ENCODE data around the gene C6orf62. TPM values are rescaled to one million over a fixed set of nuclear protein-coding genes. Genes with fewer than 3 reads are reported as not detected.

Gene C6orf62
- total and polyA plus RNA-seq, 2 experiments from 2014 or later = 66.7 to 79.9 TPM

- H3K4me1 Mint-ChIP-seq = peaks cover 25% of the 10 kb centered on the region
- H3K27ac Mint-ChIP-seq = peak overlapping the region; percentile 45; the same call in 1 of the 2 replicates
Observed at GRCh38 chr6:24655215-24655614, 63.7 kb downstream of the C6orf62 start.

More at GRCh38 chr6:24655215-24655614, 63.7 kb downstream of the C6orf62 start:
- Histone ChIP-seq H3K27ac (ENCODE audit: low read depth) (no peak overlapping the region), H2AFZ (no peak overlapping the region), H3K79me2 (replicated peaks; ENCODE audit: insufficient read depth) (peaks cover 39% of the 10 kb centered on the region), H3K4me2 (no peak overlapping the region), H3K9me2 (ENCODE audit: insufficient read depth) (no peaks in the 10 kb centered on the region), H3K36me3 (ENCODE audit: insufficient read depth) (peaks cover 42% of the 10 kb centered on the region), H3F3A (replicated peaks; ENCODE audit: low read depth) (no peaks in the 10 kb centered on the region), H3K27me3 (ENCODE audit: insufficient read depth) (no peaks in the 10 kb centered on the region), H4K20me1 (replicated peaks; ENCODE audit: insufficient read depth) (no peaks in the 10 kb centered on the region), H3K4me1 (ENCODE audit: insufficient read depth) (peaks cover 11% of the 10 kb centered on the region), H3K4me3 (no peak overlapping the region)
- no peak for DNase-seq (ENCODE audit: low spot score)
- TF ChIP-seq EZH2 (IDR thresholded peaks at IDR 0.05; ENCODE audit: low read depth, unreplicated experiment) (no peak), JUNB (IDR thresholded peaks at IDR 0.05; ENCODE audit: unreplicated experiment) (no peak), ETS1 (IDR thresholded peaks at IDR 0.05) (no peak), ZNF114 (CRISPR knock-in tag; IDR thresholded peaks at IDR 0.05) (no peak), ZNF462 (CRISPR knock-in tag; IDR thresholded peaks at IDR 0.05) (no peak)
- H3K27me3 Mint-ChIP-seq (ENCODE audit: insufficient read depth, low read depth, poor library complexity) = no peaks in the 10 kb centered on the region
- peaks cover 53% of the 10 kb centered on the region for H3K36me3 Mint-ChIP-seq (ENCODE audit: low read depth)
- no peak for ATAC-seq
- no peak overlapping the region for H3K4me3 Mint-ChIP-seq
- H3K9me3 Mint-ChIP-seq = no peaks in the 10 kb centered on the region

Other genes starting within 250 kb of the C6orf62 start
- gene GPLD1, start 229.6 kb downstream of the C6orf62 start, total RNA-seq (2014; rRNA removed; shearing (Covaris generic)) = 11.1 and 15.3 TPM in 2 replicates
- 3.4 and 3.8 TPM in 2 replicates for gene GPLD1, start 229.6 kb downstream of the C6orf62 start, polyA plus RNA-seq (2016; fragmentation: Nextera tagmentation; extraction: Ambion mirVana)
- 4.6 and 5.2 TPM in 2 replicates for gene ALDH5A1, start 224.2 kb downstream of the C6orf62 start, total RNA-seq (2014; rRNA removed; shearing (Covaris generic))
- gene ALDH5A1, start 224.2 kb downstream of the C6orf62 start, polyA plus RNA-seq (2016; fragmentation: Nextera tagmentation; extraction: Ambion mirVana) = 2.7 and 3.1 TPM in 2 replicates
- gene KIAA0319, start 73.0 kb downstream of the C6orf62 start, total RNA-seq (2014; rRNA removed; shearing (Covaris generic)) = 1.0 and 1.4 TPM in 2 replicates
- 0.44 and 0.54 TPM in 2 replicates for gene KIAA0319, start 73.0 kb downstream of the C6orf62 start, polyA plus RNA-seq (2016; fragmentation: Nextera tagmentation; extraction: Ambion mirVana)
- gene TDP2, start 52.3 kb downstream of the C6orf62 start, total RNA-seq (2014; rRNA removed; shearing (Covaris generic)) = 47.8 and 64.5 TPM in 2 replicates
- gene TDP2, start 52.3 kb downstream of the C6orf62 start, polyA plus RNA-seq (2016; fragmentation: Nextera tagmentation; extraction: Ambion mirVana) = 41.8 and 46.8 TPM in 2 replicates
- gene ACOT13, start 52.1 kb downstream of the C6orf62 start, total RNA-seq (2014; rRNA removed; shearing (Covaris generic)) = 17.4 and 17.8 TPM in 2 replicates
- gene ACOT13, start 52.1 kb downstream of the C6orf62 start, polyA plus RNA-seq (2016; fragmentation: Nextera tagmentation; extraction: Ambion mirVana) = 175 and 190 TPM in 2 replicates
- gene GMNN, start 55.8 kb upstream of the C6orf62 start, total RNA-seq (2014; rRNA removed; shearing (Covaris generic)) = 88.2 and 89.1 TPM in 2 replicates
- 183 and 202 TPM in 2 replicates for gene GMNN, start 55.8 kb upstream of the C6orf62 start, polyA plus RNA-seq (2016; fragmentation: Nextera tagmentation; extraction: Ambion mirVana)
- gene ARMH2, start 79.8 kb upstream of the C6orf62 start, total RNA-seq (2014; rRNA removed; shearing (Covaris generic)) = not detected in 2 replicates
- gene ARMH2, start 79.8 kb upstream of the C6orf62 start, polyA plus RNA-seq (2016; fragmentation: Nextera tagmentation; extraction: Ambion mirVana) = not detected in 2 replicates
- 22.5 TPM in 2 replicates for gene RIPOR2, start 216.8 kb upstream of the C6orf62 start, total RNA-seq (2014; rRNA removed; shearing (Covaris generic))
- gene RIPOR2, start 216.8 kb upstream of the C6orf62 start, polyA plus RNA-seq (2016; fragmentation: Nextera tagmentation; extraction: Ambion mirVana) = 8.8 and 9.5 TPM in 2 replicates